ENCODE data around the gene ERO1B. TPM values are rescaled to one million over a fixed set of nuclear protein-coding genes. Genes with fewer than 3 reads are reported as not detected.

The ERO1B gene
- total RNA-seq, 2 experiments from 2014 or later = 7.0 to 11.0 TPM

DNA sequence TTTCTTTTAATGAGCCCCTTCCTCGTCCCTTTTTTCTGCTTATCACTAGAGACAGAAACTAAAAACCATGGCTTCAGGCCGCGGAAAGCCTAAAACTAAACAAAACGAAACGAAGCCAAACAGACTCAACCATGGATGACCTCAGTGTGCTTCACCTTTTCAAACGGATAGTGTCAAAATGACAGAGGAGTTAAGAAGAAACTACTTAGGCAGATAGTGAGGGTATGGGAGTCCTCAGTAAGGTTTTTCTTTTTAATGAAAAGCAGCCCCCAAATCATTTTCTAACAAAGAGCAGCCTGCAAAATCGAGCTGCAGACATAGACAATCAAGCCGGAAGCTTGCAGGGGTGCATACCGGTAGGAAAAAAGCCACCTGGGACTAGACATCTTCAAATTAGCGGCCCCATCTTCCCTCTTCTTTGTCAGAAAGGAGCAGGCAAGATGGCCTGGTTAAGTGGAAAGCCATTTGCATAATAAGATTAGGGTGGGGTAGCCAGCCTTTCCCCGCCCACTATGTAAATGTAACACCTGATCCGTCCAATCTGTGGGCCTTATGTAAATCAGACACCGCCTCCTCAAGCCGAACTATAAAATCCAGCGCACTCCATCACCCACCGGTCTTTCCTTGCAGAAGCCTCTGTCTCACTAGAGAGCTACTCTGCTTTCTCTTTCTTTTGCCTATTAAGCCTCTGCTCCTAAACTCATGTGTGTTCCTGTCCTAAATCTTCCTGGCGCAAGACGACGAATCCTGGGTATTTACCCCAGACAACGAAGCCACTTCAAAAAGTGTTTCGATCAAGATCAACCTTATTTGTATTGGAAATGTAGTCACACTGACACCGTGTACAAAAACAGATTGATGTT, 6.2 kb upstream of the ERO1B start:
- Histone ChIP-seq H3K9me2 (ENCODE audit: insufficient read depth, low read length) (no peaks in the 10 kb centered on the region), H3K79me2 (ENCODE audit: insufficient read depth, low read depth, low read length) (no peaks in the 10 kb centered on the region), H3K9me3 (ENCODE audit: low read length) (no peaks in the 10 kb centered on the region; the same call in 1 of the 2 replicates), H3K4me1 (ENCODE audit: insufficient read depth, low read length, poor library complexity, severe bottlenecking) (peaks cover 37% of the 10 kb centered on the region), H2AFZ (ENCODE audit: low read length) (no peak overlapping the region), H3K4me2 (ENCODE audit: low read length) (no peak overlapping the region), H3K36me3 (ENCODE audit: insufficient read depth, low read length) (no peaks in the 10 kb centered on the region), H4K20me1 (ENCODE audit: insufficient read depth, low read length) (no peaks in the 10 kb centered on the region), H3K27ac (ENCODE audit: low read depth, low read length, poor library complexity, severe bottlenecking) (no peak overlapping the region), H3K4me3 (ENCODE audit: low read depth, low read length, poor library complexity, severe bottlenecking) (no peak overlapping the region)
- intact Hi-C loops (cut with micrococcal nuclease; ENCODE audit: unreplicated experiment) = loop anchor here (10.0 kb wide), 2 partner anchors 333 to 423 kb away; partner anchors contain the start of gene LYST
- ChIA-PET CTCF (ENCODE audit: unreplicated experiment) (no interaction called here), POLR2A (no interaction called here)
- no peak for TF ChIP-seq EZH2phosphoT487 (IDR thresholded peaks at IDR 0.05; ENCODE audit: borderline replicate concordance, low read depth, low read length)
- TF ChIP-seq, protein P1, sequence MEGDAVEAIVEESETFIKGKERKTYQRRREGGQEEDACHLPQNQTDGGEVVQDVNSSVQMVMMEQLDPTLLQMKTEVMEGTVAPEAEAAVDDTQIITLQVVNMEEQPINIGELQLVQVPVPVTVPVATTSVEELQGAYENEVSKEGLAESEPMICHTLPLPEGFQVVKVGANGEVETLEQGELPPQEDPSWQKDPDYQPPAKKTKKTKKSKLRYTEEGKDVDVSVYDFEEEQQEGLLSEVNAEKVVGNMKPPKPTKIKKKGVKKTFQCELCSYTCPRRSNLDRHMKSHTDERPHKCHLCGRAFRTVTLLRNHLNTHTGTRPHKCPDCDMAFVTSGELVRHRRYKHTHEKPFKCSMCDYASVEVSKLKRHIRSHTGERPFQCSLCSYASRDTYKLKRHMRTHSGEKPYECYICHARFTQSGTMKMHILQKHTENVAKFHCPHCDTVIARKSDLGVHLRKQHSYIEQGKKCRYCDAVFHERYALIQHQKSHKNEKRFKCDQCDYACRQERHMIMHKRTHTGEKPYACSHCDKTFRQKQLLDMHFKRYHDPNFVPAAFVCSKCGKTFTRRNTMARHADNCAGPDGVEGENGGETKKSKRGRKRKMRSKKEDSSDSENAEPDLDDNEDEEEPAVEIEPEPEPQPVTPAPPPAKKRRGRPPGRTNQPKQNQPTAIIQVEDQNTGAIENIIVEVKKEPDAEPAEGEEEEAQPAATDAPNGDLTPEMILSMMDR (conservative IDR thresholded peaks at IDR 0.05; ENCODE audit: low read length) = no peak
- no TSS peak for BruUV-seq (replicated peaks)
- no peak for DNase-seq (ENCODE audit: low spot score)

DNA sequence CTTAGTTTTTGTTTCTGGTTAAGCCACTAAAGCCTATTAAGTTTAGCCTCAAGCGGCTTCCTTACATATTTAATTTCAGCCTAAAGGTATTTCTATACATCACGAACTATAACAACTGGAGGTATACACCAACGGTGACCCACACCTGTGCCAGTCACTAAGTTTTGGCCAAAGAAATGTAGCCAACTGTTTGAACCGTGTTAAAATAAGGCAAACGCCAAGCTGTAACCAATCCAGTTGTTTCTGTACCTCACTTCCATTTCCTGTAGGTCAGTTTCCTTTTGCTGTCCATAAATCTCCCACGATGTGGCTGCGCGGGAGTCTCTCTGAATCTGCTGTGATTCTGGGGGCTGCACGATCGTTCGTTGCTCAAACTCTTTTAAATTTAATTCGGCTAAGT, 5.6 kb upstream of the ERO1B start:
- H3K36me3 ChIP-seq (ENCODE audit: insufficient read depth, low read length) = no peaks in the 10 kb centered on the region
- no peak overlapping the region for H3K4me3 ChIP-seq (ENCODE audit: low read depth, low read length, poor library complexity, severe bottlenecking)
- POLR2A ChIA-PET = interaction anchor here (0.5 to 1.3 kb wide), 2 partner anchors 149 to 151 kb away, joined by 3 to 4 read pairs; no protein-coding TSS in a partner anchor
- BruUV-seq (replicated peaks) = no TSS peak
- intact Hi-C loops (cut with micrococcal nuclease; ENCODE audit: unreplicated experiment) = loop anchor here (10.0 kb wide), 2 partner anchors 333 to 423 kb away; partner anchors contain the start of gene LYST
- H2AFZ ChIP-seq (ENCODE audit: low read length) = no peak overlapping the region
- H4K20me1 ChIP-seq (ENCODE audit: insufficient read depth, low read length) = no peaks in the 10 kb centered on the region
- H3K9me2 ChIP-seq (ENCODE audit: insufficient read depth, low read length) = no peaks in the 10 kb centered on the region
- no peaks in the 10 kb centered on the region for H3K79me2 ChIP-seq (ENCODE audit: insufficient read depth, low read depth, low read length)
- no peak overlapping the region for H3K27ac ChIP-seq (ENCODE audit: low read depth, low read length, poor library complexity, severe bottlenecking)
- CTCF ChIA-PET (ENCODE audit: unreplicated experiment) = no interaction called here
- no peak for DNase-seq (ENCODE audit: low spot score)
- no peak overlapping the region for H3K4me2 ChIP-seq (ENCODE audit: low read length)
- peaks cover 43% of the 10 kb centered on the region for H3K4me1 ChIP-seq (ENCODE audit: insufficient read depth, low read length, poor library complexity, severe bottlenecking)
- no peaks in the 10 kb centered on the region; the same call in 1 of the 2 replicates for H3K9me3 ChIP-seq (ENCODE audit: low read length)
- TF ChIP-seq, protein P1 (conservative IDR thresholded peaks at IDR 0.05; ENCODE audit: low read length) = no peak
- no peak for TF ChIP-seq EZH2phosphoT487 (IDR thresholded peaks at IDR 0.05; ENCODE audit: borderline replicate concordance, low read depth, low read length)

All from OCI-LY7 (cell line).